GM21825 (cell line): ENCODE measurements around the gene PIP5K1B.

Experiments used
- ATAC-seq: cut with Tn5 transposase; IDR thresholded peaks from one replicate; pipeline ENCODE4 v1.9.1; 2021; ENCODE audit warnings: mild to moderate bottlenecking, moderate library complexity; ENCODE audit not compliant: unreplicated experiment

PIP5K1B gene

GRCh38 chr9:68733021-68733405, 28.0 kb downstream of the PIP5K1B start:
- ATAC-seq = no peak

GRCh38 chr9:68738358-68738757, 33.3 kb downstream of the PIP5K1B start:
- ATAC-seq = no peak

- ATAC-seq = no peak
Measured at GRCh38 chr9:68739621-68740174, 34.7 kb downstream of the PIP5K1B start.

GRCh38 chr9:68740561-68740960, 35.5 kb downstream of the PIP5K1B start:
- ATAC-seq = no peak

- ATAC-seq = no peak
Measured at GRCh38 chr9:68741234-68741633, 36.2 kb downstream of the PIP5K1B start.

- ATAC-seq = no peak
Measured at GRCh38 chr9:68741704-68742332, 36.8 kb downstream of the PIP5K1B start.

GRCh38 chr9:68742333-68742730, 37.3 kb downstream of the PIP5K1B start:
- ATAC-seq = no peak

GRCh38 chr9:68744426-68744825, 39.4 kb downstream of the PIP5K1B start:
- no peak for ATAC-seq

- ATAC-seq = no peak
Measured at GRCh38 chr9:68746525-68746924, 41.5 kb downstream of the PIP5K1B start.

- no peak for ATAC-seq
Measured at GRCh38 chr9:68747043-68747533, 42.0 kb downstream of the PIP5K1B start.

- ATAC-seq = no peak
Measured at GRCh38 chr9:68749135-68749534, 44.1 kb downstream of the PIP5K1B start.

GRCh38 chr9:68749579-68750159, 44.6 kb downstream of the PIP5K1B start:
- no peak for ATAC-seq

- ATAC-seq = no peak
Measured at GRCh38 chr9:68750255-68750654, 45.2 kb downstream of the PIP5K1B start.

GRCh38 chr9:68750786-68751185, 45.7 kb downstream of the PIP5K1B start:
- no peak for ATAC-seq

- no peak for ATAC-seq
Measured at GRCh38 chr9:68751556-68751955, 46.5 kb downstream of the PIP5K1B start.

- ATAC-seq = no peak
Measured at GRCh38 chr9:68755051-68755450, 50.0 kb downstream of the PIP5K1B start.

- ATAC-seq = no peak
Measured at GRCh38 chr9:68755752-68756151, 50.7 kb downstream of the PIP5K1B start.

- no peak for ATAC-seq
Measured at GRCh38 chr9:68759981-68760673, 55.1 kb downstream of the PIP5K1B start.

- ATAC-seq = no peak
Measured at GRCh38 chr9:68760674-68761333, 55.8 kb downstream of the PIP5K1B start.

GRCh38 chr9:68762570-68762969, 57.5 kb downstream of the PIP5K1B start:
- ATAC-seq = no peak

- ATAC-seq = no peak
Measured at GRCh38 chr9:68763104-68763503, 58.1 kb downstream of the PIP5K1B start.
